CD4-positive, CD25-positive, alpha-beta regulatory T cell (primary cell): ENCODE data around the gene RPS6KA5. TPM values are rescaled to one million over a fixed set of nuclear protein-coding genes. Genes with fewer than 3 reads are reported as not detected.
"Not testable (repeated sequence)": the region's sequence is repeated elsewhere in the genome, so short reads cannot be mapped to it uniquely, and the experiment has no call there.

Source experiments
- ATAC-seq, 2 donors: fragments of 150-1000 bp; cut with Tn5 transposase; one replicate each; pipeline ENCODE4 v1.10.0; 2021; ENCODE audit warnings: low read depth in 2 of 2, moderate number of reproducible peaks in 2 of 2, moderate library complexity in 1 of 2
- DNase-seq, 3 donors: peaks; one replicate each; pipeline versions ENCODE4 v3.0.0 to v3.0.0-alpha.2; 2012 to 2022; ENCODE audit warnings: mixed read lengths in 1 of 3
- H3K27ac ChIP-seq: one replicate; pipeline ENCODE4 v1.7.0; 2013; ENCODE audit warnings: mild to moderate bottlenecking, low read length; ENCODE audit not compliant: insufficient read depth, poor library complexity, severe bottlenecking
- H3K27me3 ChIP-seq: one replicate; pipeline ENCODE4 v1.7.0; 2013; ENCODE audit warnings: low read length; ENCODE audit not compliant: control insufficient read depth, insufficient read depth
- H3K36me3 ChIP-seq: one replicate; pipeline ENCODE4 v1.7.0; 2013; ENCODE audit warnings: mild to moderate bottlenecking, low read length, moderate library complexity; ENCODE audit not compliant: control insufficient read depth, insufficient read depth
- H3K4me1 ChIP-seq: 2 replicates; pipeline ENCODE4 v1.7.0; 2013; ENCODE audit warnings: mild to moderate bottlenecking, low read length; ENCODE audit not compliant: insufficient read depth, control insufficient read depth, poor library complexity, severe bottlenecking
- H3K4me3 ChIP-seq: one replicate; pipeline ENCODE4 v1.7.0; 2013; ENCODE audit warnings: low read depth, mild to moderate bottlenecking, low read length, moderate library complexity
- H3K9me3 ChIP-seq, 2 experiments: 1 replicate in 1 of 2; 2 replicates in 1 of 2; pipeline ENCODE4 v1.7.0; 2013; ENCODE audit warnings: low read length in 2 of 2, mild to moderate bottlenecking in 1 of 2, moderate library complexity in 1 of 2; ENCODE audit not compliant: control insufficient read depth in 2 of 2
- H3K27ac Mint-ChIP-seq, 3 donors: one replicate each; pipeline ENCODE4 v1.8.0; 2020 to 2022; ENCODE audit warnings: mild to moderate bottlenecking in 3 of 3, mixed read lengths in 3 of 3, moderate library complexity in 2 of 3
- H3K27me3 Mint-ChIP-seq: one replicate; pipeline ENCODE4 v1.8.0; 2022; ENCODE audit warnings: mild to moderate bottlenecking, mixed read lengths
- H3K36me3 Mint-ChIP-seq: one replicate; pipeline ENCODE4 v1.8.0; 2020; ENCODE audit warnings: mixed read lengths
- H3K4me1 Mint-ChIP-seq, 4 donors: one replicate each; pipeline ENCODE4 v1.8.0; 2020 to 2022; ENCODE audit warnings: mixed read lengths in 4 of 4, mild to moderate bottlenecking in 1 of 4
- H3K4me3 Mint-ChIP-seq, 4 donors: one replicate each; pipeline ENCODE4 v1.8.0; 2020 to 2022; ENCODE audit warnings: mild to moderate bottlenecking in 4 of 4, mixed read lengths in 4 of 4, moderate library complexity in 3 of 4
- H3K9me3 Mint-ChIP-seq, 7 donors: one replicate each; pipeline ENCODE4 v1.8.0; 2020 to 2022; ENCODE audit warnings: mixed read lengths in 7 of 7, mild to moderate bottlenecking in 3 of 7, moderate library complexity in 2 of 7
- polyA plus RNA-seq, 4 donors: library from polyadenylated mRNA; unstranded; fragments of 300-500 nt; fragmentation: Illumina TruSeq; gene quantifications; one replicate each; pipeline ENCODE4 v1.2.3, GENCODE V29; 2021
- total RNA-seq: library from RNA; stranded (reverse); gene quantifications from one replicate; pipeline ENCODE4 v1.2.3, GENCODE V29; 2022

Gene RPS6KA5
- total and polyA plus RNA-seq, 5 donors from 2014 or later, result 20.9 to 38.2 (median 25.7) TPM

DNA sequence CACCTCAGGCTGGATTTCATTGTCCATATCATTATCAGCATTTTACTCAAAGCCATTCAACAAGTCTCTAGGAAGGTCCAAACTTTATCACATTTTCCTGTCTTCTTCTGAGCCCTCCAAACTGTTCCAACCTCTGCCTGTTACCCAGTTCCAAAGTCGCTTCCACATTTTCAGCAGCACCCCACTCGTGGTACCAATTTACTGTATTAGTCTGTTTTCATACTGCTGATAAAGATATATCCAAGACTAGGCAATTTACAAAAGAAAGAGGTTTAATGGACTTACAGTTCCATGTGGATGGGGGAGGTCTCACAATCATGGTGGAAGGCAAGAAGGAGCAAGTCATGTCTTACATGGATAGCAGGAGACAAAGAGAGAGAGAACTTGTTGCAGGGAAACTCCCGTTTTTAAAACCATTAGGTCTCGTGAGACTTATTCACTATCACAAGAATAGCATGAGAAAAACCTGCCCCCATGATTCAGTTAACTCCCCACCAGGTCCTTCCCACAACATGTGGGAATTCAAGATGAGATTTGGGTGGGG lies 121.1 kb downstream of the RPS6KA5 start:
- H3K9me3 Mint-ChIP-seq, result peaks cover 0 to 21% (median 9%) of the 10 kb centered on the region in 7 donors
- not testable (repeated sequence) for H3K4me1 ChIP-seq, DNase-seq, H3K27me3 Mint-ChIP-seq, H3K4me3 ChIP-seq, H3K4me3 Mint-ChIP-seq, H3K27ac ChIP-seq, H3K27me3 ChIP-seq, H3K27ac Mint-ChIP-seq, H3K4me1 Mint-ChIP-seq, ATAC-seq
- peaks cover 15 to 24% of the 10 kb centered on the region in 2 experiments for H3K9me3 ChIP-seq
- H3K36me3 Mint-ChIP-seq, result peaks cover 65% of the 10 kb centered on the region
- H3K36me3 ChIP-seq, result peaks cover 60% of the 10 kb centered on the region

DNA sequence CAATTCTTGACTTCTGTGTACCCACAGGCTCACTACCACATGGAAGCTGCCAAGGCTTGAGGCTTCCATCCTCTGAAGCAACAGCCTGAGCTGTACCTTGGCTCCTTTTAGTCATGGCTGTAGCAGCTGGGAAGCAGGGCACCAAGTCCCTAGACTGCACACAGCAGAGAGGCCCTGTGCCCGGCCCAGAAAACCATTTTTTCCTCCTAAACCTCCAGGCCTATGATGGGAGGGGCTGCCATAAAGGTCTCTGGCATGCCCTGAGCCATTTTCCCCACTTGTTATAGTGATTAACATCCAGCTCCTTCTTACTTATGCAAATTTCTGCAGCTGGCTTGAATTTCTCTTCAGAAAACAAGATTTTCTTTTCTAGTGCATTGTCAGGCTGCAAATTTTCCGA lies 121.8 kb downstream of the RPS6KA5 start:
- H3K9me3 ChIP-seq, result peaks cover 15 to 24% of the 10 kb centered on the region in 2 experiments
- H3K36me3 ChIP-seq, result peaks cover 55% of the 10 kb centered on the region
- no peak overlapping the region for H3K27ac Mint-ChIP-seq
- H3K27me3 ChIP-seq, result no peaks in the 10 kb centered on the region
- peaks cover 65% of the 10 kb centered on the region for H3K36me3 Mint-ChIP-seq
- H3K27me3 Mint-ChIP-seq, result no peaks in the 10 kb centered on the region
- no peak overlapping the region for H3K4me3 ChIP-seq
- DNase-seq (no peak), ATAC-seq (no peak)
- no peak overlapping the region for H3K4me3 Mint-ChIP-seq
- H3K4me1 Mint-ChIP-seq, result peaks cover 0 to 9% (median 1%) of the 10 kb centered on the region in 4 donors
- H3K9me3 Mint-ChIP-seq, result peaks cover 0 to 21% (median 9%) of the 10 kb centered on the region in 7 donors
- H3K4me1 ChIP-seq, result no peaks in the 10 kb centered on the region
- no peak overlapping the region for H3K27ac ChIP-seq

DNA sequence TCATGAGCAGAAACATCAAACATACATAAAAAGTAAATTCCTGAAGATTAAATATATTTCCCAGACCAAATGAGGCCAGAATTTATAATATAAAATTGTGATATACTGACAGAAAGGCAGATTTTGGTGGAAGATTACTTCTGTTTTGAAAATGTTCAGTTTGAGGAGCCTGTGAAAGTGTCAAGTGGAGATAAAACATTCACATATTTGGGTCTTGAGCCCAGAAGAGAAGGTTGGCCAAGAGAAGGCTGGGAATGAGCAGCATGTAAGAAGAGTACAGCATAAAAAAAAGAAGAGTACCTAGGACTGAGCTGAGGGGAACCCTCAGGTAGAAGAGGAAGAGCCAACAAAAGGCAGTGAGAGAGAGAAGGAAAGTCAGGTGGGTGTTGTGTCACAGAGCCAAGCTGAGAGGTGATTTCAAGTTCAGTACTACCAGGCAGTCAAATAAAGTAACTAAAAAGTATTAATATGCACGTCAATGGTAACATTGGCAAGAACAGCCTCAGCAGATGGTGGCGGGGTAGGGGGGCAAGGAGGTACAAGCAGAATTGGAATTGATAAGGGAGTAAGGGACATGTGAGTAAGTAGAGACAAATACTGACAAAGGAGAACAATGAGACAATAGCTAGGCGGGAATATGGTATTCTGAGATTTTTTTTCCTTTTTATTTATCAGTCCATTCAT lies 123.5 kb downstream of the RPS6KA5 start:
- Histone ChIP-seq H3K9me3 (peaks cover 15 to 24% of the 10 kb centered on the region in 2 experiments), H3K36me3 (peaks cover 43% of the 10 kb centered on the region), H3K4me1 (no peaks in the 10 kb centered on the region), H3K27ac (no peak overlapping the region), H3K4me3 (no peak overlapping the region), H3K27me3 (no peaks in the 10 kb centered on the region)
- Mint-ChIP-seq H3K36me3 (peaks cover 53% of the 10 kb centered on the region), H3K27ac (peak overlapping the region in 1 of 3 donors; percentile 17), H3K27me3 (no peaks in the 10 kb centered on the region), H3K4me3 (no peak overlapping the region), H3K9me3 (peaks cover 0 to 21% (median 9%) of the 10 kb centered on the region in 7 donors), H3K4me1 (peaks cover 0 to 9% (median 1%) of the 10 kb centered on the region in 4 donors)
- DNase-seq, result no peak
- no peak for ATAC-seq

DNA sequence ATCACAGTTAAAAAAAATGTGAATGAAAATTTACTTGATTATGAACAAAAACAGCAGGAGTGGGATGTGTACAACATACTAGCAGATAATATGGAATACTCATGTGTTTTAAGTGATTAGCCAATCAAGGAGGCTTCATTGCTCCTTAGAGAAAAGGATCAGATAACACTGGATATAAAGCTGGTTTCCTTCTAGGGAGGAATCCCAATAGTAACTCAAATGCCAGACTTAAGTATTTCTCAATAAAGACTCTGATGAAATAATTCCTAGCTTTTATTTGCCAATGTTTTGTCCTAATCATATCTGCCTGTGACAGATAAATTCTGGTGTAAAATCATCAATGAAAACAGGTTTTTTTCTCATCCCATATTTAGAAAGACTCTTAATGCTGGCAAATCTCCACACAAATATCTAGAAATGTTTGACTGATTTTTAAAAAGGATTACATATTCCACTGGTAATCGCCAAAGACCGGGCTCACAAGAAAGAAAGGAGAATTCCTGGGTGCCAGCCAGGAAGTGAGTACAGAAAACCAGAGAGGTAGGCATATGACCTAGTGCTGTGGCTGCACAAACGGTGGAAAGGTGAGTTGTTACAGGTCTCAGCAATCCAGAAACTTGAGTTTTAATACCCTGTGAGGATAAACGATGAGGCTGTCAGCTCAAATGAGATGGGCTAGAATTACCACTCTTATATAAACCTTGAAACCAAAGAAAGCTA lies 135.7 kb downstream of the RPS6KA5 start:
- peaks cover 2 to 6% (median 5%) of the 10 kb centered on the region in 4 donors for H3K4me1 Mint-ChIP-seq
- H3K36me3 Mint-ChIP-seq, result peaks cover 25% of the 10 kb centered on the region
- Histone ChIP-seq H3K27me3 (no peaks in the 10 kb centered on the region), H3K27ac (no peak overlapping the region), H3K9me3 (no peaks in the 10 kb centered on the region), H3K36me3 (peaks cover 8% of the 10 kb centered on the region), H3K4me1 (no peaks in the 10 kb centered on the region), H3K4me3 (no peak overlapping the region)
- DNase-seq (no peak), ATAC-seq (no peak)
- H3K9me3 Mint-ChIP-seq, result no peaks in the 10 kb centered on the region
- no peak overlapping the region for H3K27ac Mint-ChIP-seq
- H3K4me3 Mint-ChIP-seq, result no peak overlapping the region
- no peaks in the 10 kb centered on the region for H3K27me3 Mint-ChIP-seq

DNA sequence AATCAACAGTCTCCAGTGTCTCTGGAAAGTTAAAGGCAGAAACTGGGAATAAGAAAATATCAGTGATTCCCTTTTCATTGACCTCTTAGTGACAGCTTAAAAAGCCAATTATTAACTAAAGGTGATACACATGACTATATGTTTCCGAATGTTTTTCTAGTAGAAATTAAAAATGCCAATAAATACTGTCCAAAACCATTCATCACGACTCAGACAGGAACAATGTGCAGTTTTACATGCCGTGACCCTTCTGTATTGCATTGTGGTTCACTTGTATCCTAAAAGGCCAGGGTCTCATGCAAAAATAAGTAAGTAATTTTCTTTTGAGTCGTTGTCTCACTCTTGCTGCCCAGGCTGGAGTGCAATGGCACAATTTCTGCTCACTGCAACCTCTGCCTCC lies 138.3 kb downstream of the RPS6KA5 start:
- Histone ChIP-seq H3K36me3 (peaks cover 25% of the 10 kb centered on the region), H3K27ac (no peak overlapping the region), H3K4me3 (no peak overlapping the region), H3K9me3 (no peaks in the 10 kb centered on the region), H3K4me1 (no peaks in the 10 kb centered on the region), H3K27me3 (no peaks in the 10 kb centered on the region)
- no peak for DNase-seq
- no peak overlapping the region for H3K27ac Mint-ChIP-seq
- H3K4me3 Mint-ChIP-seq, result no peak overlapping the region
- ATAC-seq, result no peak
- H3K27me3 Mint-ChIP-seq, result no peaks in the 10 kb centered on the region
- no peaks in the 10 kb centered on the region for H3K9me3 Mint-ChIP-seq
- H3K36me3 Mint-ChIP-seq, result peaks cover 43% of the 10 kb centered on the region
- H3K4me1 Mint-ChIP-seq, result peaks cover 0 to 5% (median 4%) of the 10 kb centered on the region in 4 donors

DNA sequence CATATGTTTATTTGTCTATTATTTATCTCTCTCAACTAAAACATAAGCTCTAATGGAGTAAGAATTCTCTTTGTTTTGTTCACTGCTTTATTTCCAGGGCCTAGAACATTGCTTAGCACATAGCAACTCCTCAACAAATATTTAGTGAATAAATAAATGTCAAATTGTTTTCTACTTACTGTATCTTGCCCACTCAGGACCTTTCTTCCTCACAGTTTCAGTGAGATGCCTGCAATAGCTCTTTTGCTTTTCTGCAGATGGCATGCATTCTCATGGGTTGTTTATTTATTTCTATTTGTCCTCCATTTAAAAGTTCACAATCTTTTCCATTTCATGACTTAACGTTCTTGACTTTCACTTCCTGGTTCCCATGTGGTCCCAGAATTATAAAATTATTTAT lies 149.3 kb downstream of the RPS6KA5 start:
- no peak for ATAC-seq
- H3K9me3 Mint-ChIP-seq, result no peaks in the 10 kb centered on the region
- H3K4me3 Mint-ChIP-seq, result no peak overlapping the region
- H3K27me3 Mint-ChIP-seq, result no peaks in the 10 kb centered on the region
- no peak overlapping the region for H3K27ac ChIP-seq
- H3K4me1 ChIP-seq, result no peaks in the 10 kb centered on the region
- peak overlapping the region in 1 of 3 donors; percentile 43 for H3K27ac Mint-ChIP-seq
- DNase-seq, result no peak
- no peaks in the 10 kb centered on the region for H3K27me3 ChIP-seq
- peaks cover 11% of the 10 kb centered on the region for H3K36me3 ChIP-seq
- no peaks in the 10 kb centered on the region for H3K9me3 ChIP-seq
- H3K4me1 Mint-ChIP-seq, result peaks cover 6 to 27% (median 12%) of the 10 kb centered on the region in 4 donors
- no peak overlapping the region for H3K4me3 ChIP-seq
- H3K36me3 Mint-ChIP-seq, result peaks cover 44% of the 10 kb centered on the region

DNA sequence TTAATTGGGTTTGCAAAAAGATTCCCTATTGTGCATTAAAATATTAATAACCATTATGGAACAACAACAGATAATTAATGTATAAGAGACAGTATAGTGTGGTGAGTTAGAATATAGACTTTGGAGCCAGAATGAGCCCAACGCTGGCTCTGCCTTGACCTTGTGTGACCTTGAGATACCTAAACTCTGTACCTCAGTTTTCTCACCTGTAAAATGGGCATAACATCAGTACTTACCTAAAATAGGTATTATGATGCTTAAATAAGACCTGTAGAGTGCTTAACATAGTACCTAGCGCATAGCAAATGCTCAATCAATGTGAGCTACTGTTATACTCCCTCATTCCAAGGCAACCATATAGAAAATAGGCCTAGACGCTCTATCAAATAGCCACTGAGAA lies 153.3 kb downstream of the RPS6KA5 start:
- peaks cover 8% of the 10 kb centered on the region for H3K36me3 ChIP-seq
- no peak for ATAC-seq
- H3K4me1 Mint-ChIP-seq, result peaks cover 2 to 35% (median 18%) of the 10 kb centered on the region in 4 donors
- H3K36me3 Mint-ChIP-seq, result peaks cover 39% of the 10 kb centered on the region
- H3K9me3 ChIP-seq, result no peaks in the 10 kb centered on the region
- no peak overlapping the region for H3K4me3 Mint-ChIP-seq
- no peaks in the 10 kb centered on the region for H3K27me3 Mint-ChIP-seq
- H3K27me3 ChIP-seq, result no peaks in the 10 kb centered on the region
- no peak overlapping the region for H3K4me3 ChIP-seq
- no peaks in the 10 kb centered on the region for H3K9me3 Mint-ChIP-seq
- no peak overlapping the region for H3K27ac ChIP-seq
- DNase-seq, result no peak
- peak overlapping the region in 1 of 3 donors; percentile 34 for H3K27ac Mint-ChIP-seq
- H3K4me1 ChIP-seq, result no peaks in the 10 kb centered on the region
